AG20443 (cell line): ENCODE measurements around the gene NEAT1.

ENCODE experiments used
- DNase-seq: peaks from one replicate; pipeline ENCODE4 v3.0.0; 2012; ENCODE audit warnings: low spot score, mixed read lengths

Gene NEAT1

DNA sequence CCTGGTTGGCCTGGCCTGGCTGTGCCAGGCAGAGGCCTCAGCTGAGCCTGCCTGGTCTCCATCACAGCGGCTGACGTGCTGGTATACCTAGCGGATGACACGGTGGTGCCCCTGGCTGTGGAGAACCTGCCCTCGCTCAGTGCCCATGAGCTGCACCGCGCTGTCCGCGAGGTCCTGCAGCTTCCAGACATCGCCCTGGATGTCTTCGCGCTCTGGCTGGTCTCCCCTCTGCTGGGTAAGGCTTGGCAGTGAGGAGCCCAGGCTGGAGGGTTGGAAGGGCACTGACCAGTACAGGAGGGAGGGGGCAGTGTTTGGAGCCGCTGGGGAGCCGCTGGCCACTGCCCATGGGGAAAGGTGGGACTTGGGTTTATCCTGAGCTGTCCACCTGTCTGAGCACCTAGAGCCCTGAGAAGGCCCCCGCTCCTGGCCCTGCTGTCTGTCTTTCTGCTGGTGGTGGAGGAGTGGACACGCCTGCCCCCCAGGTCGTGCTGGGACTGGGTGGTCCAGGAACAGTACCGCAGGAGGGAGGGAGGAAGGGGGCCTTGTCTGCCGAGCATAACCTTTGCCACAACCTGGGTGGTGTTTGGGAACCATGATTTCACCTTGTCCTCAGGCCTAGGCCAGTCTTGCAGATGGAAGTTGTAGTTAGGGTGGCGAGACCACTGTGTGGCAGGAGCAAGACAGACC lies 33.2 kb upstream of the NEAT1 start:
- no peak for DNase-seq

DNA sequence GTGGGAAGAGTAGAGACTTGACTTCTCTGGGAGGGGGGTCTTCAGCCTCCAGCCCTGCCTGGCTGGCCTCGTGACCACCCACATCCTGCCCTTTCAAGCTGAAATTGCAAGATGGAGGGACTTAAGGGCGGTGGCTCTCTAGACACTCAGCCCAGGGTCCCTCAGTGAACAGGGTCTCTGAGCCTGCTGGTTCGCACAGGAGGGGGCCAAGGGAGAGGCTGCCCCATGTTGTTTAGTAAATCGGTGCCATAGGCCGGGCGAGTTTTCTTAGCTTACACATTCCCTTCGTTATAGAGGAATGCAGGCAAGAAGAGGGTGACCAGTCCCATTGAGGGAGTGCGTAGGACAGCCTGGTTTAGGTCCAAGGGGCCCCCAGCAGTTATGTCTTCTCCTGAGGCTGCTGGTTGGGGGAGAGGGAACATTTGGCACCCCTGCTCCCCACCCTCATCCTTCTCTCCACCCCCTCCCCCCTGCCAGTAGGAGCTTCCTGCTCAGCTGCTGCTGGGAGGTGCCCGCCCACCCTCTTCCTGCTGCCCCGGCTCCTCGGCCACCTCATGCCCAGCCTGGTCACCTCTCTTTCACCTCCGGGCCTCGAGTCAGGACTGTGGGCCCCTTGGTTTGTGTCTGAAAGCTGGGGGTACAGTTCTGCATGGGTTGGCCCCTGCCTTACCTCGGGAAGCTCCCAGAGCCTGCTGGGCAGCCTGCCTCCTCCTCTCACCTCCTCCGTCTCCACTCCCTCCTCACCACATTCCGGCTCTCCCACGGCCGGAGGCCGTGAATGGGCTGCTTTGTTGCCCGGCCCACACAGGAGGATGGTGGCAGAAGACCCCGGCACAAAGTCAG lies 32.3 kb upstream of the NEAT1 start:
- peak; percentile 45 for DNase-seq

DNA sequence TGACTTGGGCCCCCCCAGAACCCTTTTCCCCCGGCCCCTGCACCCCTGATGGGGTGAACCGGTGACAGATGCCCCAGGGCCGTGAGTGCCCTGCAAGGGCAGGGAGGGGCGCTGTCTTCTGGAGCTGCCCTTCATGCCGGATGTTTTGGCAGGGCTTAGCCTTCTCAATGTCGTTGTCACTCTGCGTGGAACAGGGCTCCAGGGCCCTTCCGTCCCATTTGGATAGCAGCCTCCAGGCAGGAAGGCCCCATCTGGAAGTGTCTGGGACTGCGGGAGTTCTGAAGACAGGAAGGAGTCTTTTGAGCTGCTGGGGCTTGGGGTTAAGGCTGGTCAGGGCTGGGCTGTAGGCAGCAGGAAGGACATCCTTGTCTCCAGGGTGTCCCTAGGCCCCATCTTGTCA lies 31.6 kb upstream of the NEAT1 start:
- peak; percentile 45 for DNase-seq

DNA sequence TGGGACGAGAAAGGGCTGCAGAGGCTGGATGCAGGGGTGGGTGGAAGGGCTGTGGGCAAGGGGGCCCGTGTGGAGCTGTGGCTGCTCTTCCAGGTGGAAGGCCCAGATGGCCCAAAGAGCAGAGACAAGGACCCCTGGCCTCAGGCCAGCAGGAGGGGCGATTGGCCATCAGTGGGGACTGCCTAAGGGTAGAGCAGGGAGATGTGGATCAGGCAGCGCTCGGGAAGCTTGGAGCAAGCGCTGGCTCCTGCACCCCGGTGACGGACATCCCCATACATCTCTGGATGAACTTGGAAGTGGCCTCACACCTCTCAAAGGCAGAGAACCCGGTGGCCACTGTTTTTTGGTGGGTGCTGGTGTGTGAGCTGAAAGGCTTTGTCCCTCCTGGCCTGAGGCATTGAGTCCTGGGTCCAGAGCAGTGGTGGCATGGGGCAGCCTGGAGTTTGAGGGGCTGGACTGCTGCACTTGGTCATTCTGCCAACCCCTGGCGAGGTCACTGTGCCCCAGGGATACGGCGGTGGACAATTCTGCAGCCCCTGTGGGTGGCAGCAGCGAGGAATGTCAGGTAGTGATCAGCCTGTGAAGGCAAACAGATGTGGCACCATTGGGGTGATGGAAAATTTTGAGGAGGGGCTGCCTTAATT lies 30.3 kb upstream of the NEAT1 start:
- DNase-seq, result no peak

DNA sequence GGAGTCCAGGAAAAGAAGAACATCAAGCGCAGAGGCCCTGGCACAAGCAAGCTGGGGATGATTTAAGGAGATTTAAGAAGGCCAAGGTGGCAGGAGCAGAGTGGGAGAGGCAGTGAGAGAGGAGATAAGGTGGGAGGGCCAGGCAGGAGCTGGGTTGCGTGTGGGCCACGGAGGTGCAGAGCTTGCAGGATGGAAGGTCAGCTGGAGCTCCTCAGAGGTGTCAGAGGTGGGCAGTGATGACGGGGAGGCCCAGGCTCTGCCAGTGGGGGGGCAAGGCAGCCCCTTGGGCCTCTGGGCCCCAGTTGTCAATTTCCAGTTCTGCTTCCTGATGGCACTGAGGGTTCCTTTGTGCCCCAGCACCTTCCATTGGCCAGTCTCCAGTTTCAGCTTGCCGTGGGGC lies 29.7 kb upstream of the NEAT1 start:
- DNase-seq, result no peak

DNA sequence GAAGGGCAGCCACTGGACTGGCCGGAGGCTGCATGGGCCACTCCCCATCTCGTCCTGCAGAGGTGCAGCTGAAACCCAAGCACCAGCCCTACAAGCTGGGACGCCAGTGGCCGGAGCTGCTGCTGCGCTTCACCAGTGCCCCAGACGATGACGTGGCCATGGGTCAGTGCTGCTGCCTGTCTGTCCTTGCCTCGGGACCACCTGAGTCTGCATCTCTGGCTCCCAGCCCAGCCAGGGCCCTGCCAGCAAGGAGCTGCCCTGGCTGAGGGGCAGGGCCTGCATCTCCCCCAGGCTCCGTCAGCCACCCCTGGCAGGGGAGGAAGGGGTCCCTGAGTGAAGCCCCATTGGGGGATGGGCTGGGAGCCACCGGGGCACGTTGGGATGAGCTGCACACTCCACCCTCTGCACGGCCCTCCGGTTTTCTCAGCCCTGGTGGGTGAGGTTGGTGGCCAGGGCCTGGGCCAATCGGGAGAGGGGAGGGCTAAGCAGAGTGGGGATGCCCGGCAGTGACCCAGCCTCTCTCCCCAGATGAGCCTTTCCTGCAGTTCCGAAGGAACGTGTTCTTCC lies 29.0 kb upstream of the NEAT1 start:
- no peak for DNase-seq

DNA sequence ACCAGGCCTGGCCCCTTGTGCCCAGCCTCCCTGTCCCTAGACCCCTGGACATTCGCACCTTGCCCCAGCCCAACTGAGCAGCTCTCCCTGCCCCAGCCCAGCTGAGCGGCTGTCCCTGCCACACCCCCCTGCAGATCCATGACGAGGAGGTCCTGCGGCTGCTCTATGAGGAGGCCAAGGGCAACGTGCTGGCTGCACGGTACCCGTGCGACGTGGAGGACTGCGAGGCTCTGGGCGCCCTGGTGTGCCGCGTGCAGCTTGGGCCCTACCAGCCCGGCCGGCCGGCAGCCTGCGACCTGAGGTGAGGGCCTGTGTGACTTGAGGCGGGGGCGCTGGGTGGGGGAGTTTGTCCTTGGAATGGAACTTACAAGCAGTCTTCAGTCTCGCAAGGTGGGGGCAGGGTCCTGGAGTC lies 28.5 kb upstream of the NEAT1 start:
- no peak for DNase-seq

DNA sequence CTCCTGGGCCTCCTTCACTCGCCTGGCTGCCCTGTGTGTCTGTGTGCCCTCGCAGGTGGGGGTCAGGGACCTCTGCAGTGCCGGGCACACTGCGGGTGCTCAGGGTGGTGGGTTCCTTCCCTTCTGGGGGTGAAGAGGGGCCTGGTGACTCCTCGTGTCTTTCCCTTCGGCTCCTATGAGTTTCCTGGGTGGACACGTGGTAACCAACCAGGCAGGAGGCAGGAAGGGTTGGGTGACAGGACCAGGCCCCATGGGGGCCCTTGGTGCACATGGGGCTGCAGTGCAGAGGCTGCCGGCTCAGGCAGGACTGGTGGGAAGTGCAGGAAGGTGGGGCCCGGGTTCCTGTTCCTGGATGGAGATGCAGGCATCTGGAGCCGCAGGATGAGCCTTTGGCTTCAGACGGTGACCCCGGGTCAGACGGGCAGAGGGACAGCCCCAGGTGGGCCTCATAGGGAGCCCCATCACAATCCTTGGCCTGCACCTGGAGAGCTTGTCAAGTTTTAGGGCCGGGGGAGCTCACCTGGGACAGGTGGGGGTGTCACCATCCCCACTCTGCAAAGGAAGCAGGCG lies 26.6 kb upstream of the NEAT1 start:
- no peak for DNase-seq

DNA sequence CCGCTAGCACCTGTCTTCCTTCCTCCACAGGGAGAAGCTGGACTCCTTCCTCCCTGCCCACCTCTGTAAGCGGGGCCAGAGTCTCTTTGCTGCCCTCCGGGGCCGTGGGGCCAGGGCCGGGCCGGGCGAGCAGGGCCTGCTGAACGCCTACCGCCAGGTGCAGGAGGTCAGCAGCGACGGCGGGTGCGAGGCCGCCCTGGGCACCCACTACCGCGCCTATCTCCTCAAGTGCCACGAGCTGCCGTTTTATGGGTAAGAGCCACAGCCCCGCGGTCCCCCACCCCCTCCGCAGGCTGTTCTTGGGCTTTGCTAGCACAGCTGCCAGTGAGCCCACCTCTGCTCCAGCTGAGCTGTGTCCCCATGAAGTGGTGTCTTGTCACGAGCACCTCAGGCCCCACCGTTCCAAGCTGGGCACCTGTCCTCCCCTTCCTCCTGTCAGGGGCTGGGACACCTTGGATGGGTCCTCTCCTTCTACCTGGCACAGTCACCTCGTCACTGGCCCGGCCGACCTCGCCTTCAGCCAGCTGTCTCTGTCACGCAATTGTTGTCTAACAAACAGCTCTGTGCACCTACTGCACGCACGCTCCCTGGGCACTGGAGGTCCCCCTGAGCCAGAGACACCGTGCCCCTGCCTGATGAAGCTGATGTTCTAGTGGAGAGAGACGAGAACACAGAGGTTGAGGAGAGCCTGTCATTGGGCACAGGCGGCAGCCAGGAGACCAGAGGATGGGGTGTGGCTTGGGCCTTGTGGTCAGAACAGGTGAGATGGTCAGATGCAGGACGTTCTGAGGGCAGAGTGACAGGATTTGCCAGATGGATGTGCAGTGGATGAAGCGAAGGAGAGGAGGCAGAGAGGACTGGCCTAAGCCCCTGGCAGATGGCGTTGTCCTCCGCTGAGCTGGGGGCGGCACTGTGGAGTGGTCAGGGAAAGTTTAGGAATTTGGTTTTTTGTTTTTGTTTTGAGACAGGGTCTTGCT lies 25.5 kb upstream of the NEAT1 start:
- DNase-seq, result no peak

DNA sequence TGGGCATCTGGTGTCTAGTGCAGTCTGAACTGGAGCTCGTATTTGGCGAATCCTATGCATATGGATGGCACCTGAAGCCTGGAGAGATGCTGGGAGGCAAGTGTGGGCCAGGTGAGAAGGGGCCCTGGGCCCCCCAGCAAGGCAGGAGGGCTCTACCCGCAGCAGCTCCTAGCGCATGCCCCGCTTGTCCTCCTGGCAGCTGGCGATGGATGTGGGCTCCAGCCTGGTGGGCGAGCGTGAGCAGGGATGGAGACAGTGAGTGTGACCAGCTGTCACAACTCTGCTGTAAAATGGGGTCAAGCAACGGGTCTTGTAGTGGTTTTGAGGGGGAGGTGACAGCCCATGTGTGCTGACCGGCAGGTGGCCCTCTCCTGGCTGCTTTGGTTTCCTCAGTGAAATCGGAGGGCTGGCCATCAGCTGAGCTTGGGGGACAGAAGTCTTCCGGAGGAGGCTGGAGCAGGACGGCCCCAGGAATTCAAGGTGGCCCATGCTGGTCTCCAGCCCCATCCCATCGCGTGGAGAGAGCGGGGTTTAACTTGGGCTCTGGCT lies 24.2 kb upstream of the NEAT1 start:
- DNase-seq, result no peak

DNA sequence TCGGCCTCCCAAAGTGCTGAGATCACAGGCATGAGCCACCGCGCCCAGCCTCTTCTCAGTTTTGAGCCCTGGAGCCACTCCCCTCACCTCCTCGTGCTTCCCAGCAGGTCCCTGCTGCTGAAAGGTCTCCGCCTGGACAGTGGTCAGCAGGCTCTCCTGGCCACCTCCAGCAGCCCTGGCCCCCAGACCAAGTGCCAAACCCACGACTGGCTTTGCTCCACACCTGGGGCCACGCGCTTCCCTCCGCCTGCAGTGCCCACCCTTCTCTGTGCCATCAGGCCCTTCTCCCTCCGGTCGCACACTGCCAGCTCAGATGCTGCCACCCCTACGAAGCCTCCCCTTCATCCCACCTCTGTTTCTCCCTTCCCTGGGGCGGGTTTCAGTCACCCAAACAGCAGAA lies 23.3 kb upstream of the NEAT1 start:
- DNase-seq, result no peak

DNA sequence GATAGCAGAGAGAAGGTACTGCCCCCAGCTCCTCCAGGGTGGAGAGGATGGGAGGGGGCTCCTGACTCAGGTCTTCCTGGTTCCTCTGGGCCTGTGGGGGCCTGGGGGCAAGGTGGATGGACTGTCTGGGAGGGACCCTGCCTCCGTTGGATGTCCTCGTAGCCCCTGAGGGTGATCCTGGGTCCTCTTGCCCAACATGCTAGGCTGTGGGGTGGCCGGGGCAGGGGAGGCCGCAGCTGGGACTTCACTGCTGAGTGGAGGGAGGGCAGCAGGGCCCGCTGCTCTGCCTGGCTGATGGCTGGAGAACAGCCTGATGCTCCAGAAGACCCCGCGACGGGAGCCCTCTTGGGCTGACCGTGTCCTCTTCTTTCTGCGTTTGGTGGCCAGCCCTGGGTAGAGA lies 22.8 kb upstream of the NEAT1 start:
- DNase-seq, result no peak

DNA sequence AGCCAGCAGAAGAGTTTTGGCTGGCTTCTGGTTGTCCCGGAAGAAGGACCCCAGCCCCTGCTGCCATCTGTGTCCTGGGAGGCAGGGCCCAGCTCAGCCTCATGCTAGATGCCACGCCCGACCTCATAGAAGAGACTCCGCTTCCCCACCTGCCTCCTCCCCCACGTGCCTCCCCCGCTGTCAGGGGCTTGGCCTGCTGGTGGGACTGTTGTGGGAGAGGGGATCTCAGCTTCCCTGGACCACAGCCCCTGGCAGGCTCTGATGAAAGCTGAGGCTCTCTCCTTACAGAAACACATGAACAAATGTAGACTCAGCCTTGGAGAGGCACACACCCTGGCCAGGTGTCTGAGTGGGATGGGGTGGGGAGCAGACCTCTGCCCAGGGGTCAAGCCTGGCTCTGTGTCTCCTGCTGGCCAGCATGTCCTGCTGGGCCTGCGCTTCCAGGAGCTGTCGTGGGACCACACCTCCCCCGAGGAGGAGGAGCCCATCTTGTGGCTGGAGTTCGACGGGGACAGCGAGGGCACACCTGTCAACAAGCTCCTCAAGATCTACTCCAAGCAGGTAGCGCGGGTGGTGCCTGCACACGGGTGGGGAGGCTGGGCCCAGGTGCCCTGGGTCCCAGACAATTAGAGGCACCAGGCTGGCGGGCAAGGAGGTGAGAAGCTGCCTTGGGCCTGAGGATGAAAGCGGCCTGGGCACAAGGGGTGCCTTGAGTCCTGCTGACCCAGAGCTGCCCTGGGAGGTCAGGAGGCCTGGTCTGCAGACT lies 22.1 kb upstream of the NEAT1 start:
- DNase-seq, result no peak

DNA sequence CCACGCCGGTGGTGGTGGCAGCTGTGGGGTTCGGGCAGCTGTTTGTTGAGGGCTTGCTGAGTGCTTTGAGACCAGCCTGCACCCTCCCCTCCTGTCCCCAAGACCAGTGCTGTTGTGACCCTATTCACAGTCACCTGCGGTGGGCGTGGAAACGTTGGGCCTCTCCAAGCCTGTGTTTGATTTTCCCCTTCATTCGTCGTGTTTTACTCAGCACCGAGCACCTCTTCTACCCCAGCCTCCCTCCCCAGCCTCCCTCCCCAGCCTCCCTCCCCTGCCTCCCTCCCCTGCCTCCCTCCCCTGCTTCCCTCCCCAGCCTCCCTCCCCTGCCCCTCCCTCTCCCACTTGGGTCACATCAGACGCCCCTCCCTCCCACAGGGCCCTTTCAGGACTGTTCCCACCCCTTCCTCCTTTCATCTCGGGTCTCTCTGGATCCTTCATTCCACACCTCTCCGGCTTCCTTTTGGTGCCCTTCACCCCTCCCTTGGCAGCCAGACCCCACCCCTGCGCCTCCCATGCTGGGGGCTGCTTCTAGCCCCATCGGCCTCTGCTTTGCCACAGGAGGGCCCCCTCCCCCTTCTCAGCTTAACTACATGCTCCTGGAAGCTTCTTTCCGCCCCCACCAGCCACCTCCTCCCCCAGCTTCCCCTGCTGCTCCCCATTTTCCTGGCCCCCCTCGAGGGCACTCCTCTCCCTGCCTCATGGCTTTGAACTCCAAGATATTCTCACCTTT lies 21.4 kb upstream of the NEAT1 start:
- DNase-seq, result no peak

DNA sequence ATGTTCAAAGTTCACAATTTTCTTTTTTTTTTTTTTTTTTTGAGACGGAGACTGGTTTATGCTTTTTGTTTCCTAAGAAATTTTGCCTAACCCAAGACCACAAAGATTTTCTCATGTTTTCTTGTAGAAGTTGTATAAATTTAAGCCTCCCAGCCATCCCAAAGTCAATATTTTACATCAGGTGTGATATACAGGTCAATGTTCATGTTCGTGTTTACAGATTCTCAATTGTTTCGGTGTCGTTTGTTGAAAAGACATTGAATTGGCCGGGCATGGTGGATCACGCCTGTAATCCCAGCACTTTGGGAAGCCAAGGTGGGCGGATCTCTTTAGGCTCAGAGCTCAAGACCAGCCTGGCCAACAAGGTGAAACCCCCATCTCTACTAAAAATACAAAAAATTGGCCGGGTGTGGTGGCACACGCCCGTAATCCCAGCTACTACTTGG lies 20.8 kb upstream of the NEAT1 start:
- DNase-seq, result no peak

DNA sequence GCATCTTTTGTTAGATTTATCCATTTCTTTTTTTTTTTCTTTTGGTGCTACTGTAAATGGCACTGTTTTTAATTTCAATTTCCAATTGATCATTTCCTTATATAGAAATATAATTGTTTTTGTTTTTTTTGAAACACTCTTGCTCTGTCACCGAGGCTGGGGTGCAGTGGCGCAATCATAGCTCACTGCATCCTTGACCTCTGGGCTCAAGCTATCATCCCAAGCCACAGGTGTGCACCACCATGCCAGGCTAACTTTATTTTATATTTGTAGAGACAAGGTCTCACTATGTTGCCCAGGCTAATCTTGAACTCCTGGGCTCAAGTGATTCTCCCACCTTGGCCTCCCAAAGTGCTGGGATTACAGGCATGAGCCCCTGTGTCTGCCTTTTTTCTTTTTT lies 19.8 kb upstream of the NEAT1 start:
- no peak for DNase-seq

DNA sequence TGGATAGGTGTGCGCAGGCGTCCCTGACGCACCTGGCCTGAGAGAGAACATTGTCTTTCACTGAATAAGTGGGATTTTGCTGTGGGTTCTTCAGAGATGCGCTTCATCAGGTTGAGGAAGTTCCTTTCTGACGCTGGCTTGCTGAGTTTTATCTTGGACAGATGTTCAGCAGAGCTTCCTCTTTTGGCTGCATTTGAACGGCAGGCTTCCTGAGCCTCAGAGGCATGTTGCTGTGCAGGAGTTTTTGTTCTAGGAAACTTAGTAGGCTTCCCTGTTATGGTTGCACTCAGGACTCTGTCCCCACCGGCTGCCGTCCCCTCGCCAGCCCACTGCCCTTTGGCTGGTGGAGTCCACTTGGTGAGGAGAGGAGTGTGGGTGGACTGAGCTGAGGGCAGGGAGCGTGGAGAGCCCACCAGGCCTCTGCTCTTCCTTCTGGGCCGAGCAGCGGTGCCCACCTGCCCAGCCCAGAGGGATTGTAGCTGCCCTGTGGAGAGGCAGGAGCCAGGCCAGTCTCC lies 18.9 kb upstream of the NEAT1 start:
- no peak for DNase-seq

DNA sequence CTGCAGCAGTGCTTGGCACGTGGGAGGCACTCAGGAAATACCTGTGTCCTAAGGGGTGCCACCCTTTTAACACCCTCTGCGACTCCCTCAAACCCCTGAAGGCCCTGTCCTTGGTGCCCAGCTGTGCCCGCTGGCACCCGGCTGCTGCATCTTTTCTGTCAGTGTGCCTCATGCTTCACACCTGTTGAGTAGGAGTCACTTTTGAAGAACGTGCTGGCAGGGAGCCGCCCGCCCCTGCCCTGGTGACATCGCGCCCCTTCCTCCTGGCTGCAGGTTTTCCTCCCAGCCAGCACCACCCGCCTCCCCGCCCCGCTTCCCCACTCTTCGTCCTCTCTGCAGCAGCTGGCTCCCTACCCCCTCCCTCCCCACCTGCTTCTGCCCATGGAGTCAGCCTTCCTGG lies 18.4 kb upstream of the NEAT1 start:
- no peak for DNase-seq

DNA sequence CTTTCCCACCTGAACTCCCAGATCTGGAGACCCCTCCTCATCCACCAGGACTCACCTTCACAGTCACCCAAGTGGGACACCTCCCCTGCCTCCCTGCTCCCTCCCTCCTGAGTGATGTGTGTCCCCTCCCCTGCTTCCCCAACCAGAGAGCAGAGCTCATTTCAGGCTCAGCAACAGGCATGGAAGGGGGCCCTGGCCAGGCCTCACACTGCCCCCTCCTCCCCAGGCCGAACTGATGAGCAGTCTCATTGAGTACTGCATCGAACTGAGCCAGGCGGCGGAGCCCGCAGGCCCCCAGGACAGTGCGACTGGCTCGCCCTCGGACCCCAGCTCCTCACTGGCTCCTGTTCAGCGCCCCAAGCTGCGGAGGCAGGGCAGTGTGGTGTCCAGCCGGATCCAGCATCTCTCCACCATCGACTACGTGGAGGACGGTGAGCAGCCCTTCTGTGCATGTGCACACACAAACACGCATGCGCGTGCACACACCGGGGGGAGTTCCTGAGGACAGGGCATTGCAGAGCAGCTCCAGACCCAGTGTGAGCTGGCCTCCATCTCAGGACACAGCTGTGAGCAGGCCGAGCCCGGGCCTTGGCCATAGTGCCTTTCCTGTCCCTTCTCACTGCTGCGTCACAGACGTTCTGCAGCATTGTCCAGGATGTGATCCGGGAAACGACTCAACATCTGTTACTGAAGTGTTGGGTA lies 17.8 kb upstream of the NEAT1 start:
- DNase-seq, result no peak
